Left lung (tissue), 10 donors: ENCODE data around the gene KYNU. TPM values are rescaled to one million over a fixed set of nuclear protein-coding genes. Genes with fewer than 3 reads are reported as not detected.
"Not testable (repeated sequence)": the region's sequence is repeated elsewhere in the genome, so short reads cannot be mapped to it uniquely, and the experiment has no call there.

Experiments used
- ATAC-seq: fragments of 200-7000 bp; cut with Tn5 transposase; one replicate; pipeline ENCODE4 v1.9.1; 2020; ENCODE audit warnings: moderate library complexity
- DNase-seq, 4 donors: peaks; one replicate each; pipeline ENCODE4 v3.0.0-alpha.2; 2013 to 2020
- H3K27ac ChIP-seq, 2 donors: fragments of 200-600 bp; sonication (generic) in 1 of 2; one replicate each; pipeline versions ENCODE4 v1.5.0 to v1.8.0; 2020 to 2021
- H3K27me3 ChIP-seq, 2 donors: fragments of 200-600 bp; sonication (generic) in 1 of 2; one replicate each; pipeline versions ENCODE4 v1.5.0 to v1.8.0; 2020 to 2021
- H3K36me3 ChIP-seq, 2 donors: fragments of 200-600 bp; sonication (generic) in 1 of 2; one replicate each; pipeline versions ENCODE4 v1.5.0 to v1.8.0; 2020 to 2021
- H3K4me1 ChIP-seq, 2 donors: fragments of 200-600 bp; one replicate each; pipeline ENCODE4 v1.8.0; 2021
- H3K4me3 ChIP-seq, 2 donors: fragments of 200-600 bp; sonication (generic) in 1 of 2; one replicate each; pipeline versions ENCODE4 v1.5.0 to v1.8.0; 2020 to 2021; ENCODE audit warnings: mild to moderate bottlenecking in 1 of 2
- H3K9me3 ChIP-seq, 2 donors: fragments of 200-600 bp; sonication (generic) in 1 of 2; one replicate each; pipeline versions ENCODE4 v1.5.0 to v1.8.0; 2020 to 2021
- CTCF ChIP-seq, 2 donors: fragments of 200-600 bp; sonication (generic) in 1 of 2; IDR thresholded peaks; one replicate each; pipeline versions ENCODE4 v1.5.0 to v1.8.0; 2021; ENCODE audit warnings: antibody characterized with exemption in 2 of 2
- intact Hi-C, 2 donors: fragments of 100-400 bp; cut with DNase I; formaldehyde crosslinking; loops; one replicate each; pipeline versions ENCODE4 v1.11.2 to v1.14.2; 2022
- polyA plus RNA-seq, 6 donors: library from polyadenylated mRNA; unstranded; fragments of 120-200 nt; gene quantifications; one replicate each; pipeline ENCODE4 v1.2.1, GENCODE V29; 2013; ENCODE audit not compliant: insufficient read length in 6 of 6
- total RNA-seq, 2 donors: library from RNA; stranded (reverse); fragmentation: NEBNext Ultra II Directional; extraction: Animal tissue kit (Norgen Biotek cat#: 25700); gene quantifications; one replicate each; pipeline ENCODE4 v1.2.1, GENCODE V29; 2021
- donor health status: DM: no; HTN: yes; CAD: no.
- donor health status: DM: no; HTN: no; CAD: no.

The KYNU gene
- total and polyA plus RNA-seq, 8 donors = 0.72 to 29.7 (median 0.84) TPM

DNA sequence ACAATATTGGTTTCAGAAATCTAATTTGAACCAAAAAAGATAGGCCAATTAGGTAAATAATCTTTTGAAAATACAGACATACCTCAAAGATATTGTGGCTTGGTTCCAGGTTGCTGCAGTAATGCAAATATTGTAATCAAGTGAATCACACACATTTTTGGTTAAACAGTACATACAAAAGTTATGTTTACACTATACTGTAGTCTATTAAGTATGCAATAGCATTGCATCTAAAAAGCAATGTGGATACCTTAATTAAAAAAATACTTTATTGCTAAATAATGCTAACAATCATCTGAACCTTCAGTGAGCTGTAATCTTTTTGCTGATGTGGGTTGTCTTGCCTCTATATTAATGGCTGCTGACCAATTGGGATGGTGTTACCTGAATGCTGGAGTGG lies 67.3 kb downstream of the KYNU start:
- no peaks in the 10 kb centered on the region for H3K9me3 ChIP-seq
- no peak overlapping the region for H3K4me3 ChIP-seq
- no peaks in the 10 kb centered on the region for H3K27me3 ChIP-seq
- intact Hi-C loops = no loop called here
- no peaks in the 10 kb centered on the region for H3K4me1 ChIP-seq
- no peak for TF ChIP-seq CTCF (IDR thresholded peaks at IDR 0.05)
- DNase-seq (no peak), ATAC-seq (no peak)
- no peak overlapping the region for H3K27ac ChIP-seq
- peaks cover 0 to 3% of the 10 kb centered on the region in 2 donors for H3K36me3 ChIP-seq

DNA sequence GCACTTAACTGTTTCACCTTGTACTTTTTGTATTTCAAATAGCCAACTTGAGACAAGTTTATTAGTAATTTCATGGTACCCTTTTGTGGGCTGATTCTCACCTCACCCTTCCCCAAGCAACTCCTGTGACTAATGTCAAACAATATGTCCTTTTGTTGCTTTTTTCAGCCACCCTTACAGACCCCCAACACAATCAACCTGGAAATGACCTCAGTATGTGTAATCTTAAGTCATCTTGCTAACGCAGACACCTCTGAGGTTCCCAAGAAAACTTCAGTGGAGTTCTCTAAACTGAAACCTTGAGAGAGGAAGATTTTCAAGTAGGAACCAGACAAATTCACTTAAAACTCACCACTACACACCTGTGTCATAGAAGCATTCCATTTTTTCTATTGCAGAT lies 69.5 kb downstream of the KYNU start:
- Histone ChIP-seq H3K9me3 (no peaks in the 10 kb centered on the region), H3K4me3 (no peak overlapping the region), H3K36me3 (peaks cover 0 to 3% of the 10 kb centered on the region in 2 donors), H3K4me1 (no peaks in the 10 kb centered on the region), H3K27me3 (no peaks in the 10 kb centered on the region), H3K27ac (no peak overlapping the region)
- ATAC-seq (no peak), DNase-seq (no peak)
- intact Hi-C loops = no loop called here
- no peak for TF ChIP-seq CTCF (IDR thresholded peaks at IDR 0.05)

- H3K4me1 ChIP-seq, ATAC-seq, H3K36me3 ChIP-seq, DNase-seq, H3K27me3 ChIP-seq, intact Hi-C loops, H3K9me3 ChIP-seq, H3K27ac ChIP-seq, H3K4me3 ChIP-seq: not testable (repeated sequence)
Measured at GRCh38 chr2:142948723-142949122, 71.3 kb downstream of the KYNU start.

GRCh38 chr2:142950323-142950722 lies 72.9 kb downstream of the KYNU start:
- intact Hi-C loops, ATAC-seq: not testable (repeated sequence)

GRCh38 chr2:142951190-142952007 lies 73.9 kb downstream of the KYNU start:
- H3K9me3 ChIP-seq = no peaks in the 10 kb centered on the region
- no peak overlapping the region for H3K4me3 ChIP-seq
- no peaks in the 10 kb centered on the region for H3K4me1 ChIP-seq
- H3K36me3 ChIP-seq = peaks cover 0 to 3% of the 10 kb centered on the region in 2 donors
- H3K27me3 ChIP-seq = no peaks in the 10 kb centered on the region
- intact Hi-C loops = no loop called here
- TF ChIP-seq CTCF (IDR thresholded peaks at IDR 0.05) = no peak
- no peak for ATAC-seq
- DNase-seq = no peak
- no peak overlapping the region for H3K27ac ChIP-seq

More at GRCh38 chr2:142950323-142950722, 72.9 kb downstream of the KYNU start:
- not testable (repeated sequence) for DNase-seq, H3K4me1 ChIP-seq, H3K9me3 ChIP-seq, H3K27ac ChIP-seq, H3K4me3 ChIP-seq, H3K27me3 ChIP-seq, H3K36me3 ChIP-seq

- Histone ChIP-seq H3K36me3 (peaks cover 0 to 3% of the 10 kb centered on the region in 2 donors), H3K27ac (no peak overlapping the region), H3K27me3 (no peaks in the 10 kb centered on the region), H3K9me3 (no peaks in the 10 kb centered on the region), H3K4me1 (no peaks in the 10 kb centered on the region), H3K4me3 (no peak overlapping the region)
- intact Hi-C loops = no loop called here
- DNase-seq (no peak), ATAC-seq (no peak)
- no peak for TF ChIP-seq CTCF (IDR thresholded peaks at IDR 0.05)
Measured at GRCh38 chr2:142952018-142952417, 74.6 kb downstream of the KYNU start.
